Measurements from ENCODE around the gene TNNT3. TPM values are rescaled to one million over a fixed set of nuclear protein-coding genes. Genes with fewer than 3 reads are reported as not detected.

TNNT3 gene
- total and polyA plus RNA-seq, 8 donors: 0.75 to 14.5 (median 3.1) TPM; not detected in 3

- H3K4me3 ChIP-seq: no peak overlapping the region
- intact Hi-C loops (cut with DNase I; ENCODE audit: low total_unique reads): no loop called here
- peaks cover 0 to 8% (median 1%) of the 10 kb centered on the region in 4 donors for H3K36me3 ChIP-seq
- DNase-seq: peak in 1 of 2 donors; percentile 82
- H3K9me3 ChIP-seq: no peaks in the 10 kb centered on the region
- TF ChIP-seq POLR2AphosphoS5 (IDR thresholded peaks at IDR 0.05) (no peak), POLR2A (IDR thresholded peaks at IDR 0.05) (no peak), EP300 (IDR thresholded peaks at IDR 0.05) (no peak)
- TF ChIP-seq, protein P1, sequence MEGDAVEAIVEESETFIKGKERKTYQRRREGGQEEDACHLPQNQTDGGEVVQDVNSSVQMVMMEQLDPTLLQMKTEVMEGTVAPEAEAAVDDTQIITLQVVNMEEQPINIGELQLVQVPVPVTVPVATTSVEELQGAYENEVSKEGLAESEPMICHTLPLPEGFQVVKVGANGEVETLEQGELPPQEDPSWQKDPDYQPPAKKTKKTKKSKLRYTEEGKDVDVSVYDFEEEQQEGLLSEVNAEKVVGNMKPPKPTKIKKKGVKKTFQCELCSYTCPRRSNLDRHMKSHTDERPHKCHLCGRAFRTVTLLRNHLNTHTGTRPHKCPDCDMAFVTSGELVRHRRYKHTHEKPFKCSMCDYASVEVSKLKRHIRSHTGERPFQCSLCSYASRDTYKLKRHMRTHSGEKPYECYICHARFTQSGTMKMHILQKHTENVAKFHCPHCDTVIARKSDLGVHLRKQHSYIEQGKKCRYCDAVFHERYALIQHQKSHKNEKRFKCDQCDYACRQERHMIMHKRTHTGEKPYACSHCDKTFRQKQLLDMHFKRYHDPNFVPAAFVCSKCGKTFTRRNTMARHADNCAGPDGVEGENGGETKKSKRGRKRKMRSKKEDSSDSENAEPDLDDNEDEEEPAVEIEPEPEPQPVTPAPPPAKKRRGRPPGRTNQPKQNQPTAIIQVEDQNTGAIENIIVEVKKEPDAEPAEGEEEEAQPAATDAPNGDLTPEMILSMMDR (IDR thresholded peaks at IDR 0.05): no peak
- peaks cover 37 to 81% (median 69%) of the 10 kb centered on the region in 4 donors for H3K4me1 ChIP-seq
- peaks cover 0 to 11% (median 0%) of the 10 kb centered on the region in 3 donors for H3K27me3 ChIP-seq
- H3K27ac ChIP-seq: peak overlapping the region; percentile 58 to 88 (median 83)
- WGBS, 5 donors: 77 to 88% (median 86%) methylated on average over 24 to 30 of the region's 30 CpGs
Observed at GRCh38 chr11:1878137-1879031, 41.1 kb upstream of the TNNT3 start.

- TF ChIP-seq, protein P1 (IDR thresholded peaks at IDR 0.05): no peak
- no peak for TF ChIP-seq POLR2A (IDR thresholded peaks at IDR 0.05)
- TF ChIP-seq POLR2AphosphoS5 (IDR thresholded peaks at IDR 0.05): no peak
- TF ChIP-seq EP300 (IDR thresholded peaks at IDR 0.05): no peak
- H3K27me3 ChIP-seq: peaks cover 0 to 11% (median 0%) of the 10 kb centered on the region in 3 donors
- peaks cover 37 to 80% (median 68%) of the 10 kb centered on the region in 4 donors for H3K4me1 ChIP-seq
- 75 to 83% (median 81%) methylated on average over 9 to 13 of the region's 13 CpGs for WGBS, 5 donors
- intact Hi-C loops (cut with DNase I; ENCODE audit: low total_unique reads): no loop called here
- peaks cover 0 to 19% (median 10%) of the 10 kb centered on the region in 4 donors for H3K36me3 ChIP-seq
- peak overlapping the region; percentile 37 to 88 (median 83) for H3K27ac ChIP-seq
- DNase-seq: peak in 1 of 2 donors; percentile 14
- H3K4me3 ChIP-seq: no peak overlapping the region
- H3K9me3 ChIP-seq: no peaks in the 10 kb centered on the region
Observed at GRCh38 chr11:1879342-1879940, 40.1 kb upstream of the TNNT3 start.

- intact Hi-C loops (cut with DNase I; ENCODE audit: low total_unique reads): no loop called here
- peak overlapping the region; percentile 37 to 88 (median 83) for H3K27ac ChIP-seq
Observed at GRCh38 chr11:1879941-1880720, 39.4 kb upstream of the TNNT3 start.

More at GRCh38 chr11:1879941-1880720, 39.4 kb upstream of the TNNT3 start:
- Histone ChIP-seq H3K27me3 (peaks cover 0 to 7% (median 0%) of the 10 kb centered on the region in 3 donors), H3K4me3 (no peak overlapping the region), H3K9me3 (no peaks in the 10 kb centered on the region), H3K4me1 (peaks cover 37 to 73% (median 61%) of the 10 kb centered on the region in 4 donors), H3K36me3 (peaks cover 0 to 26% (median 14%) of the 10 kb centered on the region in 4 donors)
- TF ChIP-seq POLR2A (IDR thresholded peaks at IDR 0.05) (no peak), POLR2AphosphoS5 (IDR thresholded peaks at IDR 0.05) (no peak), EP300 (IDR thresholded peaks at IDR 0.05) (no peak)
- TF ChIP-seq, protein P1 (IDR thresholded peaks at IDR 0.05): no peak
- DNase-seq: peak in 1 of 2 donors; percentile 80
- WGBS, 5 donors: 71 to 79% (median 75%) methylated on average over 29 to 32 of the region's 32 CpGs

Measured in stomach (tissue), 9 donors.